LNCAP (cell line): ENCODE data around the gene CACNA1A.

Experiments
- CTCF ChIP-seq: fragments of 450-650 bp; IDR thresholded peaks from 2 replicates; pipeline ENCODE4 v1.5.1; 2017; ENCODE audit warnings: mild to moderate bottlenecking

CACNA1A gene

GRCh38 chr19:13505761-13506470 is 363 bp downstream of the CACNA1A start:
- TF ChIP-seq CTCF, result no peak

- TF ChIP-seq CTCF, result no peak
Observed at GRCh38 chr19:13505164-13505695, 1.0 kb downstream of the CACNA1A start.

DNA sequence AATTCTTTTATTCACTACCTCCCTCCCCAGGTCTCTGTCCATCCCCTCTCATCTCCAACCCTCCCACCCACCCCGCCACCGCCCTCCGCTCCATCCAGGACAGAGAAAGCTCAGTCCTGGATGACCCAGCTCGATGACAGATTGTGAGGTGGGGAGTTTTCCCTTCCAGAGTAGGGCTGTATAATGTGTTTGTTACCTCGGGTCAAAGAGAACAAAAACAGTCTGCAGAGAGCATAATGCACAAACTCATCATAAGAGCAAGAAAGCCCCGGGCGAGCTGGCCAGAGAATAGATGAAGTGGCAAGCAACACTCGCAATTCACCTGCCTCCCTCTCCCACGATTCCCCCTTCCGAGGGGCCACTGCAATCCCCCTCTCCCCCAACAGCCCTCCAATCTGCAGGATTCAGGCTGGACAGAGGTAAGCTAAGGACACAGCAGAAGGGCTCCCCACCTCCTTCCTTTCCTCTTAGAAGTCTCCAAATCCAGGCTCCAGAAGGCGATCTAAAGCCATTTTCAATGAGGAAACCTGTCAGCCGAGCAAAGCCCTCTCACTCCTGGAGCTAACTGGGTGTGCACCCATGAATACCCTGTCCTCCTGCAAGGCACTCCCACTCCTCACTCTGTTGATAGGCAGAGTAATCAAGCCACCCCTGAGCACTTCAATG is 2.6 kb downstream of the CACNA1A start:
- no peak for TF ChIP-seq CTCF

DNA sequence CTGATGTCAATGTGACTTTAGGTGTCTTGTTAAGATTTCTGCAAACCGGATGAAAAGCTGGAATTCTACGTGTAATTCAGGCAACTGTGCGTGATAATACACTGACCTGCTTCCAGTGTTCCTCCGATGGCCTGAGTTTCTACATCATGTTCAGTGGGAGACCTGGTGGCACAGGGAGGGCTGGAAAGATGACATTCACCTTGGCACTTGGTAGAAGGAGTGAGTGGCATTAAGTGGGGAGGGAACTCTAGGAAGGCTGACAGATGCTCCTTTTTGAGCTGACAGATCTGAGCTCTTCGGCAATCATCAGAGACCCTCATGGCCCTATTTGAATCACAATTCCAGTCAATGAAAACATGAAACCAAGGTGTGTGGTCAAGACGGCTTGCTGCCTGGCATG is 4.0 kb downstream of the CACNA1A start:
- no peak for TF ChIP-seq CTCF

GRCh38 chr19:13499692-13500091 is 6.6 kb downstream of the CACNA1A start:
- TF ChIP-seq CTCF, result no peak

- no peak for TF ChIP-seq CTCF
Observed at GRCh38 chr19:13493516-13494310, 12.6 kb downstream of the CACNA1A start.

DNA sequence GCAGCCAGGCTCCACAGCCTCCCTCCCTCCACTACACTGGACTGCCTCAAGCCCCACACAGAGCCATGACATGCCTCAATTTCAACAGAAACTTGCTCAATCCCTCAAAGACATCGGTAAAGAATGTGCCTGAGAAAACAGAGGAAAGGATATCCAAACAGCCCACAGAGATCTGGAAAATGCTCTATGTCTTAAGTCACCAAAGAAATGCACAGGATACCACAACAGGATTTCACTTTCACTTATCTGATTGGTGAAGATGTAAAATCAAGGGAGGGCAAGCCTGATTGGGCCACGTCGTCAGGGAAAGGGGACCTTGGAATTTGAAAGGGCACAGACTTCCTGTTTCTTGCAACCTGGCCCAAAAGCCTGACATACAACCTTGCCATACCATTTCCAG is 14.2 kb downstream of the CACNA1A start:
- TF ChIP-seq CTCF, result no peak
